ENCODE measurements around the gene UAP1.
A peak's percentile ranks its signal among the peaks of the same experiment; 100 is the strongest.

The UAP1 gene

DNA sequence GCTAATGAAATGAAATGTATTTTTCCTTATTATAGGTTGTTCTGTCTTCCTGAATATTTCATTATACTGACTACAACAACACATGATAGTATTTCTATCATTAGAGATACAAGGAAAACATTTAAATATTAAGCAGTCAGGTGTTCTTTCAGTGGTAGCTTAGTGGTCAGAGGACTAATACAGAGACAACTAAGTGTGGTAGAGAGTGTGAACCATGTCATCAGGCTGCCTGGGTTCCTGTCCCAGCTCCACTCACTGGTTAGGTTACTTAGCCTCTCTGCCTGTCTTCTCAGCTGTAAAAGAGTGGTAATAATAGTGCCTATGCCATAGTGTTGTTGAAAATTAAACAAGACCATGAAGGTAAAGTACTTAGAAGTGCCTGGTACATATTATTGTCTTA is 3.9 kb downstream of the UAP1 start:
- no peak overlapping the region; the same call in 1 of the 2 replicates for H3K27ac ChIP-seq
- TF ChIP-seq, protein P1, sequence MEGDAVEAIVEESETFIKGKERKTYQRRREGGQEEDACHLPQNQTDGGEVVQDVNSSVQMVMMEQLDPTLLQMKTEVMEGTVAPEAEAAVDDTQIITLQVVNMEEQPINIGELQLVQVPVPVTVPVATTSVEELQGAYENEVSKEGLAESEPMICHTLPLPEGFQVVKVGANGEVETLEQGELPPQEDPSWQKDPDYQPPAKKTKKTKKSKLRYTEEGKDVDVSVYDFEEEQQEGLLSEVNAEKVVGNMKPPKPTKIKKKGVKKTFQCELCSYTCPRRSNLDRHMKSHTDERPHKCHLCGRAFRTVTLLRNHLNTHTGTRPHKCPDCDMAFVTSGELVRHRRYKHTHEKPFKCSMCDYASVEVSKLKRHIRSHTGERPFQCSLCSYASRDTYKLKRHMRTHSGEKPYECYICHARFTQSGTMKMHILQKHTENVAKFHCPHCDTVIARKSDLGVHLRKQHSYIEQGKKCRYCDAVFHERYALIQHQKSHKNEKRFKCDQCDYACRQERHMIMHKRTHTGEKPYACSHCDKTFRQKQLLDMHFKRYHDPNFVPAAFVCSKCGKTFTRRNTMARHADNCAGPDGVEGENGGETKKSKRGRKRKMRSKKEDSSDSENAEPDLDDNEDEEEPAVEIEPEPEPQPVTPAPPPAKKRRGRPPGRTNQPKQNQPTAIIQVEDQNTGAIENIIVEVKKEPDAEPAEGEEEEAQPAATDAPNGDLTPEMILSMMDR (conservative IDR thresholded peaks at IDR 0.05): no peak
- TF ChIP-seq ZFX (IDR thresholded peaks at IDR 0.05): no peak

DNA sequence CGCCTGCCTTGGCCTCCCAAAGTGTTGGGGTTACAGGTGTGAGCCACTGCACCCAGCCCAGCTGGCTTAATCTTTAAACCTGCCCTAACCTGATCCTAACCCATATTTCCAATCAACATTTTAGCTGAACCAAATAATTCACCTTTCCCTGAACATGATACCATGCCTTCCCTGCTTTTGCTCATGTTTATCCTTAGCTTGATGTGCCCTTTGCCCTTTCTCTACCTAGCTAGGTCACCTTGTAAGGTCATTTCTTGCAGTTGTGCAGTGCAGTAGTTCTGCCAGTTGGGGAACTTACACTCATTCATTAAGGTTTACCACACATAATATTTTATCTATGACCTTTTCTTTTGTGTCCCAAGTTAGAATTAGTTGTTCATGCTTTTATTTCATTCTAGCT is 5.3 kb downstream of the UAP1 start:
- peak overlapping the region; percentile 83 for H3K27ac ChIP-seq
- TF ChIP-seq, protein P1 (conservative IDR thresholded peaks at IDR 0.05): no peak; the same call in 1 of the 2 replicates
- TF ChIP-seq ZFX (IDR thresholded peaks at IDR 0.05): no peak

DNA sequence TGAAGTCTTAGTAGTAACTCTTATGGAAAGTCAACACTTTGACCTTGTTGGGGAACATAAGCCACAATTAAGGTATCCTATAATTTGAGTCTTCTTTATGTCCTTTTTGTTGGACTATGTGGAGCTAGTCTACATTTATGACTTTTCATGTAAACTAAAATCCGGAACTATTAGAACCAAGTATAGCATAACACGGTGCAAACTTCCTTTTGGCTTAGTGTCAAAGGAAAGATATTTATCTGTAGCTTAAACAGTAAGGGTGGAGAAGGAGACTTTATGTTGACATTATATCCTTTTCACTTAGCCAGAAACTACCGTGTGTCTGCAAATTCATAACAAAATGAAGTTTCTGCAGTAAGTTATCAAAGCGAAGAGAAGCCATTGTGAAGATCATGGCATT is 7.3 kb downstream of the UAP1 start:
- no peak overlapping the region for H3K27ac ChIP-seq
- TF ChIP-seq ZFX (IDR thresholded peaks at IDR 0.05): no peak
- TF ChIP-seq, protein P1 (conservative IDR thresholded peaks at IDR 0.05): no peak

DNA sequence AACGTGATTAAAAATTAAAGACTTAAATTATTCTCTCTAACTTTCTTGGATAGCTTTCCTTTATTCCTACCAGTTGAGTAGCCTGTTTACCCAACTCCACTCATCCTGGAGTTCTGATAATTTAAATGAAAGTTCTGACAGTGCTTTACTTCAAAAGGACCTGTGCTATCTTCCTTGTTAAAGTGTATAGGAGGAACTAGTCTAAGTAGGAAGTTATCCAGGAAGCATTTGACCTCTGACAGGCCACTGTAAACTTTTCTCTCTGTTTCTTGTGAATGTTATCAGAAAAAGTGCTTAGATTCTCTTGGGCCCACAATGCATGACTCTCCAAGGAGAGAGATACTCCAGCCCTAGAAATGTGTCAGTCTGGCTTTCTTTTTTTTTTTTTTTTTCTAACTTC is 9.2 kb downstream of the UAP1 start:
- H3K27ac ChIP-seq: peak overlapping the region; percentile 90
- TF ChIP-seq, protein P1 (conservative IDR thresholded peaks at IDR 0.05): no peak
- no peak for TF ChIP-seq ZFX (IDR thresholded peaks at IDR 0.05)

DNA sequence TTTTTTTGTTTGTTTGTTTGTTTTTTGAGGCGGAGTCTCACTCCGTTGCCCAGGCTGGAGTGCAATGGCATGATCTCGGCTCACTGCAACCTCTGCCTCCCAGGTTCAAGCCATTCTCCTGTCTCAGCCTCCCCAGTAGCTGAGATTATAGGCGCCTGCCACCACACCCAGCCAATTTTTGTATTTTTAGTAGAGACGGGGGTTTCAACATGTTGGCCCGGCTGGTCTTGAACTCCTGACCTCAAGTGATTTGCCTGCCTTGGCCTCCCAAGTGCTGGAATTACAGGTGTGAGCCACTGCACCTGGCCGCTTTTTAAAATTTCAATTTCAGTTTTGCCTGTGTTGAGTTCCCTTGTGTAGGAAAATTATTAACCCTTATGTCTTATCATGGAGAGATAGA is 9.6 kb downstream of the UAP1 start:
- peak overlapping the region; percentile 90 for H3K27ac ChIP-seq

DNA sequence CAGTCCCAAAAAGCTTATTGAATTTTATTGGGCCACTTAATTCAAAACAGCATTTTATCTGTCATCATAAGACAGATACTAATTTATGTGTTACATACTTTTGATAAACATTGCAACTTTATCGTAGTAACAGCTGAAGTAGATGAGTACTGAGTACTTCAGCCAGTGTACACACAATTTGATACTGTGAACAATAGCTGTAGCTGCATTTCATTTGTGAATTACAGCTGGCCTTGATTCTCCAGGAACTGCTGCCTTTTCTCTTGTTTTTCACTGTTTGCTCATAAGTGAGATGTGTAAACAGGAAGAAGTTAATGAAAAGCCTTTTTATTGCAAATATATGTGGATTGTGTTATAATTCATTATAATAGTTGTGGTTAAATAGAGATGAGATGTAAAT is 10.2 kb downstream of the UAP1 start:
- no peak for TF ChIP-seq ZFX (IDR thresholded peaks at IDR 0.05)
- TF ChIP-seq, protein P1 (conservative IDR thresholded peaks at IDR 0.05): no peak
- H3K27ac ChIP-seq: no peak overlapping the region

DNA sequence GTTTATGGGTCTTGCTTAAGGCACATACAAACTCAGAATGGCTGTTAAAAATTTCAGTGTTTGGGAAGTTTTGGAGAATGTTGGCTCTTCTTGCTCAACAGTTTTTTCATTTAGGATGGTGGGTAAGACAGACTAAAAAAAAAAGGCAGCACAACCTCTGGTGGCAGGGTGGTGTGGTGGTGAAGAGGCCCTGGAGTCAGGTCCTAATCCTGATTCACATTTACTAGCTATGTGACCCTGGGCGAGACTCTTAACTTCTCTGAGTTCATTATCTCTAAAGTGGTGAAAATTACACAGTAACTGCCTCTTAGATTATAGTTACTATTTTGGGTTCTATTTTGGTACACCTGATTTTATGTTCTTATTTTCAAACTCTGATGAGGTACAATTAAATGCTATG is 11.6 kb downstream of the UAP1 start:
- peak overlapping the region; percentile 39; the same call in 1 of the 2 replicates for H3K27ac ChIP-seq
- TF ChIP-seq ZFX (IDR thresholded peaks at IDR 0.05): no peak
- TF ChIP-seq, protein P1 (conservative IDR thresholded peaks at IDR 0.05): no peak

DNA sequence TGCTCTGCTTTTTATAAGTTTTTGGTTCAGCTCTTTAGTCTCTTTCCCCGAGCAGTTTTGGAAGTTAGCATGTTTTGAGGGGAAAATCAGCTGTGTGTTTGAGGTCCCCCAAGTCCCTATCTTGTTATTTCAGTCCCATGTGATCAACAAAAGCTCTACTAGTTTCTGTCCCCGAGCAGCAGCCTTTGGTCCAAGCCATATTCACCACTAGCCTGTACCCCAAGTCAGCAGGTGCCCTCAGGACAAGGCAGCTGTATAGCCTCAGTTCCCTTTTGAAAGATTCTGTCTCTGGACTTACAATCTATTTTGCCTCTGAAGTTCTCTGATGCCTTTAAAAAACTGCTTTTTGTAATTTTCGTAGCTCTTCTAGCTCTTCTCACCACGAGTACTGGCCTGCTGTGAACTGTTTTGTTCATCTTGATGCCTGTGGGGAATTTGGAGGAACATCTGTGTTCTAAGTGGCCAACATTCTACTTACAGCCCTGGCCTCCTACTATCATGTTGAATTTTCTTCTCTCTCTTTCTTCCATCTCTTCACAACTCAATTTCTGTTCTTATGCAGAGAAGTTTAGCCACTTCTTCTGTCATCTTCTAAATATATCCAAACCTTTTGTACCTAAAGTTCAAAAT is 16.7 kb downstream of the UAP1 start:
- peak overlapping the region; percentile 83 for H3K27ac ChIP-seq

More for the DNA sequence above, 16.7 kb downstream of the UAP1 start:
- no peak for TF ChIP-seq ZFX (IDR thresholded peaks at IDR 0.05)
- TF ChIP-seq, protein P1 (conservative IDR thresholded peaks at IDR 0.05): no peak
